Non-pigmented ciliary epithelial cell (primary cell): ENCODE measurements around the gene NFRKB.

Experiments used
- DNase-seq: peaks from one replicate; pipeline ENCODE4 v3.0.0-alpha.2; 2010; ENCODE audit warnings: low read depth

NFRKB gene

GRCh38 chr11:129895126-129896041, at the start of gene NFRKB:
Gene NFRKB (minus strand): TSS chr11:129895578. CDS start chr11:129892849, 2,729 bp downstream.
- no peak for DNase-seq

- no peak for DNase-seq
Observed at GRCh38 chr11:129944696-129945095, 49.3 kb upstream of the NFRKB start.

- no peak for DNase-seq
Observed at GRCh38 chr11:129943036-129943435, 47.7 kb upstream of the NFRKB start.

- DNase-seq: no peak
Observed at GRCh38 chr11:129939510-129939909, 44.1 kb upstream of the NFRKB start.

- no peak for DNase-seq
Observed at GRCh38 chr11:129938764-129939163, 43.4 kb upstream of the NFRKB start.

GRCh38 chr11:129937592-129938238, 42.3 kb upstream of the NFRKB start:
- DNase-seq: no peak

- no peak for DNase-seq
Observed at GRCh38 chr11:129935723-129936122, 40.3 kb upstream of the NFRKB start.

- no peak for DNase-seq
Observed at GRCh38 chr11:129933891-129934290, 38.5 kb upstream of the NFRKB start.

GRCh38 chr11:129933262-129933661, 37.9 kb upstream of the NFRKB start:
- DNase-seq: no peak

- no peak for DNase-seq
Observed at GRCh38 chr11:129932381-129933067, 37.1 kb upstream of the NFRKB start.

- DNase-seq: no peak
Observed at GRCh38 chr11:129930743-129931142, 35.4 kb upstream of the NFRKB start.

GRCh38 chr11:129930296-129930695, 34.9 kb upstream of the NFRKB start:
- no peak for DNase-seq

GRCh38 chr11:129929721-129930120, 34.3 kb upstream of the NFRKB start:
- DNase-seq: no peak

- no peak for DNase-seq
Observed at GRCh38 chr11:129928923-129929692, 33.7 kb upstream of the NFRKB start.

- DNase-seq: no peak
Observed at GRCh38 chr11:129922674-129923073, 27.3 kb upstream of the NFRKB start.

- DNase-seq: no peak
Observed at GRCh38 chr11:129918361-129918760, 23.0 kb upstream of the NFRKB start.

GRCh38 chr11:129917231-129917630, 21.9 kb upstream of the NFRKB start:
- no peak for DNase-seq

GRCh38 chr11:129911298-129911697, 15.9 kb upstream of the NFRKB start:
- DNase-seq: no peak

GRCh38 chr11:129910360-129910759, 15.0 kb upstream of the NFRKB start:
- DNase-seq: no peak

- DNase-seq: no peak
Observed at GRCh38 chr11:129905402-129905801, 10.0 kb upstream of the NFRKB start.

- DNase-seq: no peak
Observed at GRCh38 chr11:129896062-129896461, 684 bp upstream of the NFRKB start.
